KMS-11 (cell line): ENCODE results near the gene IER2.
A peak's percentile ranks its signal among the peaks of the same experiment; 100 is the strongest.
"Not testable (repeated sequence)": the region's sequence is repeated elsewhere in the genome, so short reads cannot be mapped to it uniquely, and the experiment has no call there.

Experiments used
- H2AFZ ChIP-seq: fragments of 200-600 bp; sonication (generic); 2 replicates; pipeline ENCODE4 v1.6.1; 2016; ENCODE audit warnings: antibody characterized with exemption, mixed run types, low read depth
- H3K27ac ChIP-seq: fragments of 200-600 bp; sonication (generic); 2 replicates; pipeline ENCODE4 v1.6.1; 2016; ENCODE audit warnings: mild to moderate bottlenecking, mixed run types
- H3K27me3 ChIP-seq: fragments of 200-600 bp; sonication (generic); 2 replicates; pipeline ENCODE4 v1.6.1; 2017; ENCODE audit warnings: mild to moderate bottlenecking, low read depth, mixed run types, moderate library complexity; ENCODE audit not compliant: insufficient read depth
- H3K36me3 ChIP-seq: fragments of 200-600 bp; sonication (generic); 2 replicates; pipeline ENCODE4 v1.6.1; 2017; ENCODE audit warnings: mild to moderate bottlenecking, mixed run types; ENCODE audit not compliant: insufficient read depth
- H3K4me1 ChIP-seq: fragments of 200-600 bp; sonication (generic); 2 replicates; pipeline ENCODE4 v1.6.1; 2016; ENCODE audit warnings: mild to moderate bottlenecking, low read depth, mixed run types; ENCODE audit not compliant: poor library complexity, severe bottlenecking
- H3K4me2 ChIP-seq: fragments of 200-600 bp; sonication (generic); 2 replicates; pipeline ENCODE4 v1.7.0; 2016; ENCODE audit warnings: mild to moderate bottlenecking, mixed run types
- H3K4me3 ChIP-seq: fragments of 200-600 bp; sonication (generic); IDR thresholded peaks from 2 replicates; pipeline ENCODE4 v1.6.1; 2017; ENCODE audit warnings: low read depth, low read length, mixed read lengths; ENCODE audit not compliant: insufficient read depth
- H3K79me2 ChIP-seq: fragments of 200-600 bp; sonication (generic); 2 replicates; pipeline ENCODE4 v1.6.1; 2016; ENCODE audit warnings: low read depth, mixed run types; ENCODE audit not compliant: insufficient read depth
- H3K9ac ChIP-seq: fragments of 200-600 bp; sonication (generic); 2 replicates; pipeline ENCODE4 v1.6.1; 2016; ENCODE audit warnings: mild to moderate bottlenecking, mixed run types
- H4K20me1 ChIP-seq: fragments of 200-600 bp; sonication (generic); 2 replicates; pipeline ENCODE4 v1.6.1; 2016; ENCODE audit warnings: mild to moderate bottlenecking, mixed run types; ENCODE audit not compliant: insufficient read depth
- TF ChIP-seq, protein P1 (sequence below): fragments of 200-600 bp; sonication (generic); conservative IDR thresholded peaks from 2 replicates; pipeline ENCODE4 v1.6.1; 2017; ENCODE audit warnings: low read depth, mild to moderate bottlenecking, antibody characterized with exemption, low read length, moderate library complexity, mixed read lengths

IER2 gene

GRCh38 chr19:13172346-13173138, 22.3 kb downstream of the IER2 start:
- no peak overlapping the region for H3K4me3 ChIP-seq

GRCh38 chr19:13173139-13173737, 23.0 kb downstream of the IER2 start:
- Histone ChIP-seq H3K4me3 (no peak overlapping the region), H3K79me2 (no peaks in the 10 kb centered on the region), H3K36me3 (no peaks in the 10 kb centered on the region), H3K4me1 (peaks cover 38% of the 10 kb centered on the region), H3K9ac (no peak overlapping the region), H4K20me1 (no peaks in the 10 kb centered on the region), H3K4me2 (no peak overlapping the region), H3K27ac (no peak overlapping the region), H2AFZ (no peak overlapping the region), H3K27me3 (no peaks in the 10 kb centered on the region; the same call in 1 of the 2 replicates)
- TF ChIP-seq, protein P1, sequence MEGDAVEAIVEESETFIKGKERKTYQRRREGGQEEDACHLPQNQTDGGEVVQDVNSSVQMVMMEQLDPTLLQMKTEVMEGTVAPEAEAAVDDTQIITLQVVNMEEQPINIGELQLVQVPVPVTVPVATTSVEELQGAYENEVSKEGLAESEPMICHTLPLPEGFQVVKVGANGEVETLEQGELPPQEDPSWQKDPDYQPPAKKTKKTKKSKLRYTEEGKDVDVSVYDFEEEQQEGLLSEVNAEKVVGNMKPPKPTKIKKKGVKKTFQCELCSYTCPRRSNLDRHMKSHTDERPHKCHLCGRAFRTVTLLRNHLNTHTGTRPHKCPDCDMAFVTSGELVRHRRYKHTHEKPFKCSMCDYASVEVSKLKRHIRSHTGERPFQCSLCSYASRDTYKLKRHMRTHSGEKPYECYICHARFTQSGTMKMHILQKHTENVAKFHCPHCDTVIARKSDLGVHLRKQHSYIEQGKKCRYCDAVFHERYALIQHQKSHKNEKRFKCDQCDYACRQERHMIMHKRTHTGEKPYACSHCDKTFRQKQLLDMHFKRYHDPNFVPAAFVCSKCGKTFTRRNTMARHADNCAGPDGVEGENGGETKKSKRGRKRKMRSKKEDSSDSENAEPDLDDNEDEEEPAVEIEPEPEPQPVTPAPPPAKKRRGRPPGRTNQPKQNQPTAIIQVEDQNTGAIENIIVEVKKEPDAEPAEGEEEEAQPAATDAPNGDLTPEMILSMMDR = no peak

More at GRCh38 chr19:13172346-13173138, 22.3 kb downstream of the IER2 start:
- Histone ChIP-seq H3K36me3 (no peaks in the 10 kb centered on the region), H3K9ac (no peak overlapping the region), H2AFZ (peak overlapping the region; percentile 53; the same call in 1 of the 2 replicates), H3K79me2 (no peaks in the 10 kb centered on the region), H3K4me2 (peak overlapping the region; percentile 47; the same call in 1 of the 2 replicates), H3K4me1 (peaks cover 43% of the 10 kb centered on the region), H3K27me3 (no peaks in the 10 kb centered on the region; the same call in 1 of the 2 replicates), H3K27ac (no peak overlapping the region), H4K20me1 (no peaks in the 10 kb centered on the region)
- TF ChIP-seq, protein P1 = no peak

GRCh38 chr19:13176345-13176744, 26.1 kb downstream of the IER2 start:
- H3K27me3 ChIP-seq = no peaks in the 10 kb centered on the region; the same call in 1 of the 2 replicates
- H2AFZ ChIP-seq = no peak overlapping the region
- TF ChIP-seq, protein P1 = no peak
- H3K36me3 ChIP-seq = no peaks in the 10 kb centered on the region
- H3K4me1 ChIP-seq = peaks cover 14% of the 10 kb centered on the region
- no peak overlapping the region for H3K9ac ChIP-seq
- no peak overlapping the region for H3K4me2 ChIP-seq
- H3K79me2 ChIP-seq = no peaks in the 10 kb centered on the region
- no peak overlapping the region for H3K27ac ChIP-seq
- no peak overlapping the region for H3K4me3 ChIP-seq
- no peaks in the 10 kb centered on the region for H4K20me1 ChIP-seq

GRCh38 chr19:13177584-13177983, 27.4 kb downstream of the IER2 start:
- H3K9ac ChIP-seq, H3K27me3 ChIP-seq, H3K4me2 ChIP-seq, H3K79me2 ChIP-seq, H2AFZ ChIP-seq, H4K20me1 ChIP-seq, H3K4me3 ChIP-seq, H3K27ac ChIP-seq, H3K4me1 ChIP-seq, H3K36me3 ChIP-seq: not testable (repeated sequence)

DNA sequence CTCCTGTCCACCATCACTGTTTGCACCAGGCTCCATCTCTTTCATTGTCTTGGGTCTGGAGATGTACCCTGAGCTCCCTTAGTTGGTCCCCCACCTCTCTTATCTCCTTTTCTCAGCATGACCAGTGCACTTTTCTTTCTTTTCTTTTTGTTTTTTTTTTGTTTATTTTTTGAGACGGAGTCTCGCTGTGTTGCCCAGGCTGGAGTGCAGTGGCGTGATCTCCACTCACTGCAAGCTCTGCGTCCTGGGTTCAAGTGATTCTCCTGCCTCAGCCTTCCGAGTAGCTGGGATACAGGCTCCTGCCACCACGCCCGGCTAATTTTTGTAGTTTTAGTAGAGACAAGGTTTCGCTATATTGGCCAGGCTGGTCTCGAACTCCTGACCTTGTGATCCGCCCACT, 28.1 kb downstream of the IER2 start:
- H3K36me3 ChIP-seq, H4K20me1 ChIP-seq, H3K4me2 ChIP-seq, H3K79me2 ChIP-seq, H3K27me3 ChIP-seq, H3K4me1 ChIP-seq, H3K4me3 ChIP-seq, H3K9ac ChIP-seq, H3K27ac ChIP-seq, H2AFZ ChIP-seq: not testable (repeated sequence)
